Fibroblast of lung (primary cell): ENCODE results near the gene ABHD18. TPM values are rescaled to one million over a fixed set of nuclear protein-coding genes. Genes with fewer than 3 reads are reported as not detected.

Experiments
- DNase-seq, 2 donors: peaks; one replicate each; pipeline versions ENCODE4 v3.0.0 to v3.0.0-alpha.2; 2010; ENCODE audit warnings: low read depth in 2 of 2
- H2AFZ ChIP-seq: 2 replicates; pipeline ENCODE4 v1.5.1; 2012; ENCODE audit warnings: low read length, control low read depth, inconsistent platforms
- H3K27ac ChIP-seq: 2 replicates; pipeline ENCODE4 v1.5.1; 2011; ENCODE audit warnings: low read length, control low read depth; ENCODE audit not compliant: insufficient read depth
- H3K27me3 ChIP-seq: 2 replicates; pipeline ENCODE4 v1.5.1; 2011; ENCODE audit warnings: mild to moderate bottlenecking, low read length; ENCODE audit not compliant: control insufficient read depth, insufficient read depth
- H3K36me3 ChIP-seq: 2 replicates; pipeline ENCODE4 v1.5.1; 2011; ENCODE audit warnings: low read length; ENCODE audit not compliant: control insufficient read depth, insufficient read depth
- H3K4me1 ChIP-seq: 2 replicates; pipeline ENCODE4 v1.5.1; 2011; ENCODE audit warnings: low read length; ENCODE audit not compliant: control insufficient read depth, insufficient read depth; ENCODE audit errors: extremely low read depth
- H3K4me2 ChIP-seq: 2 replicates; pipeline ENCODE4 v1.5.1; 2011; ENCODE audit warnings: low read length, control low read depth; ENCODE audit not compliant: insufficient read depth; ENCODE audit errors: extremely low read depth
- H3K4me3 ChIP-seq, 4 experiments: fragments of 200-600 bp in 1 of 4; sonication (generic) in 1 of 4; replicated peaks in 1 of 4; 2 replicates each; pipeline ENCODE4 v1.5.1; 2011 to 2016; ENCODE audit warnings: low read length in 4 of 4, low read depth in 3 of 4, mild to moderate bottlenecking in 3 of 4, control low read depth in 2 of 4, inconsistent platforms in 1 of 4, mixed read lengths in 1 of 4; ENCODE audit not compliant: insufficient read depth in 1 of 4; ENCODE audit errors: control extremely low read depth in 1 of 4
- H3K79me2 ChIP-seq: 2 replicates; pipeline ENCODE4 v1.5.1; 2012; ENCODE audit warnings: mild to moderate bottlenecking, low read length, inconsistent platforms; ENCODE audit not compliant: control insufficient read depth, insufficient read depth
- H3K9ac ChIP-seq: 2 replicates; pipeline ENCODE4 v1.5.1; 2011; ENCODE audit warnings: mild to moderate bottlenecking, low read length, control low read depth; ENCODE audit not compliant: insufficient read depth
- H3K9me3 ChIP-seq: 2 replicates; pipeline ENCODE4 v1.5.1; 2012; ENCODE audit warnings: low read depth, low read length; ENCODE audit not compliant: control insufficient read depth, insufficient read depth
- H4K20me1 ChIP-seq: 2 replicates; pipeline ENCODE4 v1.5.1; 2011; ENCODE audit warnings: low read length; ENCODE audit not compliant: control insufficient read depth, insufficient read depth; ENCODE audit errors: extremely low read depth
- EZH2 ChIP-seq: IDR thresholded peaks from 2 replicates; pipeline ENCODE4 v1.5.1; 2012; ENCODE audit warnings: low read length, control low read depth, mild to moderate bottlenecking; ENCODE audit errors: missing control alignments
- polyA minus RNA-seq: library from RNA; depleted of rRNA, polyadenylated mRNA; stranded (reverse); fragments of >200 nt; gene quantifications from 2 replicates; pipeline ENCODE4 v1.2.3, GENCODE V29; 2011; ENCODE audit warnings: low replicate concordance
- polyA plus RNA-seq, 2 donors: library from polyadenylated mRNA; depleted of rRNA in 1 of 2; stranded (reverse) in 1 of 2; unstranded in 1 of 2; fragments of >200 nt; gene quantifications; 2 replicates each; pipeline ENCODE4 v1.2.1, GENCODE V29; 2011 to 2012; ENCODE audit warnings: missing spikeins in 1 of 2
- total RNA-seq: library from RNA; depleted of rRNA; stranded (reverse); fragments of >200 nt; gene quantifications from 2 replicates; pipeline ENCODE4 v1.2.1, GENCODE V29; 2014
- TF ChIP-seq, protein P1 (sequence below), 2 donors: IDR thresholded peaks in 1 of 2; conservative IDR thresholded peaks in 1 of 2; 1 replicate in 1 of 2; 2 replicates in 1 of 2; pipeline ENCODE4 v1.5.1; 2011 to 2012; ENCODE audit warnings: low read length in 2 of 2, control low read depth in 1 of 2, inconsistent platforms in 1 of 2, low read depth in 1 of 2, mild to moderate bottlenecking in 1 of 2

The ABHD18 gene
- total RNA-seq (5.3 and 5.4 TPM in 2 replicates), polyA plus RNA-seq (3.0 and 4.2 TPM in 2 replicates), polyA minus RNA-seq (0.70 and 0.75 TPM in 2 replicates)
- polyA plus RNA-seq (2012): 2.1 and 3.7 TPM in 2 replicates

DNA sequence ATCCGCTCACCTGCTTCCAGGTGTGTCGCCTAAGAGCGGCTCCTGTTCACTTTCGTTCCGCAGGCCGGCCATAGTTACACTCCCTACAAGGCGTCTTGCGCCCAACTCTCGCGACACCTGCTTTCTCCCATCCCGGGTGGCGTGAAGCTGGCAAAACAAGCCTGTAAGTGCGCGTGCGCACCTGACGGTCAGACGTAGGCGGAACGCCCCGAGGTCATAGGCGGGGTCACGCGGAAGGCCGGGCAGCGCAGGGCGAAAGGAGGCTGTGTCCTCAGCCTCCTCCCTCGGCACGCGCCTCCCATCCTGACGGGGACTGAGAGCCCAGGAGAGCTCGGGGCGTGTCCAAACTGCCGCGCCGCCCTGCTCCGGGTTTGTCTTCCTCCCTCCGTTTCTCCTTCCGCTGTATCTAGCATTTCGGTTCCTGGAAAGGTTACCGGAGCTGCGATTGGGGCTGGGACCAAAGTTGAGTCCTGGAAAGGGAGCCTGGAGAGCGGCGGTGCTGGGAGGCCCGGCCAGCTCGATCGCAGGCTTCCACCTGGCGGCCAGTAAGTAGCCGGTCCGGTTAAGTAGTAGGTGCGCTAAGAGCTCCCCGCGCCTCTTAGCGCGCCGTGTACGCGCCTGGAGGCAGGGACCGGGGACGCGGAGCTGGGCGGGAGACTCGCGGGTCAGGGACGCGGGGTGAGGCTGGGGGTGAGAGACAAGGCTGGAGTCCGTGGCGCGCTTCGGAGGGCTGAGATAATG is at the start of gene ABHD18, which contains the start of gene MFSD8:
ABHD18 (plus strand) TSS at position 345 of the 741 bp plus-strand sequence. CDS start 17,550 bp downstream, outside the sequence.
MFSD8 (minus strand) TSS at position 112 of the 741 bp plus-strand sequence; CDS start at position 72, 40 bp downstream.
- no peak for TF ChIP-seq EZH2
- TF ChIP-seq, protein P1, sequence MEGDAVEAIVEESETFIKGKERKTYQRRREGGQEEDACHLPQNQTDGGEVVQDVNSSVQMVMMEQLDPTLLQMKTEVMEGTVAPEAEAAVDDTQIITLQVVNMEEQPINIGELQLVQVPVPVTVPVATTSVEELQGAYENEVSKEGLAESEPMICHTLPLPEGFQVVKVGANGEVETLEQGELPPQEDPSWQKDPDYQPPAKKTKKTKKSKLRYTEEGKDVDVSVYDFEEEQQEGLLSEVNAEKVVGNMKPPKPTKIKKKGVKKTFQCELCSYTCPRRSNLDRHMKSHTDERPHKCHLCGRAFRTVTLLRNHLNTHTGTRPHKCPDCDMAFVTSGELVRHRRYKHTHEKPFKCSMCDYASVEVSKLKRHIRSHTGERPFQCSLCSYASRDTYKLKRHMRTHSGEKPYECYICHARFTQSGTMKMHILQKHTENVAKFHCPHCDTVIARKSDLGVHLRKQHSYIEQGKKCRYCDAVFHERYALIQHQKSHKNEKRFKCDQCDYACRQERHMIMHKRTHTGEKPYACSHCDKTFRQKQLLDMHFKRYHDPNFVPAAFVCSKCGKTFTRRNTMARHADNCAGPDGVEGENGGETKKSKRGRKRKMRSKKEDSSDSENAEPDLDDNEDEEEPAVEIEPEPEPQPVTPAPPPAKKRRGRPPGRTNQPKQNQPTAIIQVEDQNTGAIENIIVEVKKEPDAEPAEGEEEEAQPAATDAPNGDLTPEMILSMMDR (conservative IDR thresholded peaks at IDR 0.05 in 1 of 2, IDR thresholded peaks at IDR 0.05 in 1 of 2; ENCODE audit: low read depth in 1 of 2, low read length in 2 of 2): peak; percentile 26 to 49
- Histone ChIP-seq H2AFZ (peak within 1 kb of the TSS; percentile 98), H4K20me1 (no peaks in the 10 kb centered on the region), H3K79me2 (peaks cover 15% of the 10 kb centered on the region), H3K27me3 (no peaks in the 10 kb centered on the region), H3K9ac (peak within 1 kb of the TSS; percentile 93), H3K4me1 (peaks cover 2% of the 10 kb centered on the region), H3K4me2 (peak within 1 kb of the TSS; percentile 46), H3K9me3 (no peaks in the 10 kb centered on the region), H3K4me3 (peak within 1 kb of the TSS; percentile 64 to 97 (median 82)), H3K36me3 (no peaks in the 10 kb centered on the region), H3K27ac (peak within 1 kb of the TSS; percentile 80)
- DNase-seq: peak; percentile 98 to 99

DNA sequence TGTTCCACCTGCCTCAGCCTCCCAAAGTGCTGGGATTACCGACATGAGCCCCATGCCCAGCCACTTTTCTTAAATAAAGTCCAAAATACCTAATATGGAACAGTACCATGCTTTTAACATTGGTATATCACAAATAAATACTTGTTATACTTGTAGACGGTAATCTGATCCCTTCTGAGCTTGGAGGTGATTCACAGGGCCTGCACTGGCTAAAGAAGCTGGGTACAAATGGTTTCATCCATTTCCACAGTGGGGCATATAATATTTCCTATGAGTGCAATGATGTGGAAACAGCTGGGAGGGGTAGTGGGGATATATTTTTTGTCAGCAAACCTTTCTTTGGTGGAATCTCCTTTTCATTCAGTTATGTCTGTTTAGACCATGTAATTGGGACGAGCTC is 48.7 kb upstream of the ABHD18 start:
- H3K9me3 ChIP-seq: no peaks in the 10 kb centered on the region
- peak in 1 of 2 donors; percentile 8 for DNase-seq
- H3K27me3 ChIP-seq: no peaks in the 10 kb centered on the region
- peaks cover 2% of the 10 kb centered on the region for H3K36me3 ChIP-seq
- no peak overlapping the region for H3K27ac ChIP-seq
- no peaks in the 10 kb centered on the region for H4K20me1 ChIP-seq
- TF ChIP-seq, protein P1 (conservative IDR thresholded peaks at IDR 0.05 in 1 of 2, IDR thresholded peaks at IDR 0.05 in 1 of 2; ENCODE audit: low read depth in 1 of 2, low read length in 2 of 2): no peak
- no peak for TF ChIP-seq EZH2
- H2AFZ ChIP-seq: no peak overlapping the region
- H3K4me1 ChIP-seq: no peaks in the 10 kb centered on the region
- H3K9ac ChIP-seq: no peak overlapping the region
- H3K79me2 ChIP-seq: no peaks in the 10 kb centered on the region
- H3K4me2 ChIP-seq: no peak overlapping the region
- H3K4me3 ChIP-seq: no peak overlapping the region

DNA sequence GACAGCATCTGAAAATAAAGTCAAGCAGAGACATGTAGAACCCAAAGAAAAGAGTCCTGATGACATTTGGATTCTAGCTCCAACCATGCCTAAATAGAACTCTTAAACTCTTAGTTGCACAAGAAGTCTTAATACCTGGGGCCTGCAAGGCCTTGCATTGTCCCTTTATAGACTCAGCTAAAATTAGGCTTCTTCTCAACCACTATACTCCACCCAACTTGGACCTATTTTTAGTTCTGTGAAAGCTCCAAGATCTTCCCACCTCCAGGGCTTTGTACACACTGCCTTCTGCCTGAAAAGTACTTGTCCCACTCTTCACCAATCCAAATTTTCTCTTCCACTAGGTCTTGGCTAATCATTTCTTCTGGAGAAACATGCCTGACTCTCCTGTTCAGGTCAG is 48.1 kb upstream of the ABHD18 start:
- no peak for DNase-seq
- peaks cover 2% of the 10 kb centered on the region for H3K36me3 ChIP-seq
- no peak for TF ChIP-seq EZH2
- TF ChIP-seq, protein P1 (conservative IDR thresholded peaks at IDR 0.05 in 1 of 2, IDR thresholded peaks at IDR 0.05 in 1 of 2; ENCODE audit: low read depth in 1 of 2, low read length in 2 of 2): no peak

More for the DNA sequence above, 48.1 kb upstream of the ABHD18 start:
- Histone ChIP-seq H3K4me2 (no peak overlapping the region), H3K4me1 (no peaks in the 10 kb centered on the region), H3K4me3 (no peak overlapping the region), H3K9ac (no peak overlapping the region), H4K20me1 (no peaks in the 10 kb centered on the region), H2AFZ (no peak overlapping the region), H3K27me3 (no peaks in the 10 kb centered on the region), H3K27ac (no peak overlapping the region), H3K79me2 (no peaks in the 10 kb centered on the region), H3K9me3 (no peaks in the 10 kb centered on the region)
